ENCODE measurements around the gene FXYD3.
"Not testable (repeated sequence)": the region's sequence is repeated elsewhere in the genome, so short reads cannot be mapped to it uniquely, and the experiment has no call there.

The FXYD3 gene

DNA sequence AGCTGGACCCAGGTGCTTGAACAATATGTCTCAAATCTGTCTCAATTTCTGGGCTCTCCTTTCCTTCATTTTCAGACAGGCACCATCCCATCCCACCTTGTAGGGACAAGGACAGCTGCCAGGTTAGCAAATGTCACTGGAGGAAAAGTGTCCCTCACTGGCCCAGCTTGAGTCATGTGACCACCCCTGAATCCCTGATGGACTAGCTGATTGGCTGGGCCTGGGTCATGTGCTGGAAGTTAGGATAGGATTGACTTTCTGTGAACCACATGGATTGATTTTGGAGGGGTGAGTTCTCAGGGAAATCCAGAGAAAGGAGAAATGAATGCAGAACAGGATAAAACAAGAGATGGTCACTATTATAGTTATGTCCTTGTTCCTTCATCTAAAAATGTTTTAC lies 28.2 kb upstream of the FXYD3 start:
- no peak for FAIRE-seq

DNA sequence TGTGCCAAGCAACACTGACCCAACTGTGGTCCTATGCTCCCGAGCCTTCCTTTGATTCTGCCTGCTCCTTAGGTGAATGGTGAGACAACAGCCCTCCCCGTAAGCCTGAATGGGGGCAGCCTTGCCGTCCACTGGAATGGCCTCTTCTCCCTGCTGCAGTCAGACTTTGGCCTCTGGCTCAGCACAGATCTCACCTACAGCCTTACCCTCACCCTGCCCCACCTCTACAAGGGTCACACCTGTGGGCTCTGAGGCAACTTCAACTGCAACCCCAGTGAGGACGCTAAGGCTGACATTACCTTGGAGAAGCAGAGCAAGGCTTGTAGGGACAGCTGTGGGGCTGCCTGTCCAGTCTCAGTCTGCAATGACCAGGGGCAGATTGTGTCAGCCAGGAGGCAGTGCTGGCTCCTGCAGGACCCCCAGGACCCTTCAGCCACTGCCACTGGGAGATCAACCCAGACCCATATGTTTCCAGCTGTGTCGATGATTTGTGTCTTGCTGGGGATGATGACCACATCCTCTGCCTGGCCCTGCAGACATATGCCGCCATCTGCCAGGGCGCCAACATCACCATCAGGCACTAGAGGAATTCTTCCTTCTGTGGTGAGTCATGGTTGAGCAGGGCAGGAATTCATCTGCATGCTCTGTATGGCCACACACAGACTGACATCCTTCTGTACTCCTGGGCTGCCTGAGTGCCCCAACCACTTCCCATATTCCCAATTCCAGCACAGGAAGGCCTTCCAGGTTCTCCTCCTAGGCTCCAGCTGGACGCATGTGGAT lies 27.3 kb upstream of the FXYD3 start:
- no peak for FAIRE-seq

DNA sequence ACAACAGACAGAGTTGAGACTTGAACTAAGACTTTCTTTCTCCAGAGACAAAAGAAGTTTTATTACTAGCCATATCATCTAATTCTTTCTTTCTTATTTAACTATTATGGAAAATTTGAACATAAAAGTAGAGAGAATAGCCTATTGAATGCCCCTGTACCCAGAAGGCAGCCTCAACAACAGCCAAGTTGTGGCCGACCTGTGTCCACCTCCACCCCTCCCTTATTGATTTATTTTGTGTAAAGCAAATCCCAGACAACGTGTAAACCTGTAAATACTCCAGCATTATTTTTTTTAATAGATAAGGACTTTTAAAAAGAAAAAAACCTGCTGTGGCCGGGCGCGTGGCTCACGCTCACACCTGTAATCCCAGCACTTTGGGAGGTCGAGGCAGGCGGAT lies 26.1 kb upstream of the FXYD3 start:
- FAIRE-seq: no peak

DNA sequence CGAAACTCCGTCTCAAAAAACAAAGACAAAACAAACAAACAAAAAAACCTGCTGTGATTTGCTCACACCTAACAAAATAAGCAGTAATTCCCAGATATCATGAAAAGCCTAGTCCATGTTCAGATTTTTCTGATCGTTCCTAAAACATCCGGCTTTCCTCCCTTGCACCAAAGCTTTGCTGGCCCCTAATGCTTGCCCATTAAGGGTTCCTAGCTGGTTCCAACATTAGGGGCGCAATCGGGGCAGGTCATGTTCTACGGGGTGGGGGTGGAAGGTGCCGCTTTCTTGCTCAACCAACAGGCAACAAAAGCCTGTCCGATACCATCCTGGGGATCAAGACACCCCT lies 25.5 kb upstream of the FXYD3 start:
- no peak for FAIRE-seq

DNA sequence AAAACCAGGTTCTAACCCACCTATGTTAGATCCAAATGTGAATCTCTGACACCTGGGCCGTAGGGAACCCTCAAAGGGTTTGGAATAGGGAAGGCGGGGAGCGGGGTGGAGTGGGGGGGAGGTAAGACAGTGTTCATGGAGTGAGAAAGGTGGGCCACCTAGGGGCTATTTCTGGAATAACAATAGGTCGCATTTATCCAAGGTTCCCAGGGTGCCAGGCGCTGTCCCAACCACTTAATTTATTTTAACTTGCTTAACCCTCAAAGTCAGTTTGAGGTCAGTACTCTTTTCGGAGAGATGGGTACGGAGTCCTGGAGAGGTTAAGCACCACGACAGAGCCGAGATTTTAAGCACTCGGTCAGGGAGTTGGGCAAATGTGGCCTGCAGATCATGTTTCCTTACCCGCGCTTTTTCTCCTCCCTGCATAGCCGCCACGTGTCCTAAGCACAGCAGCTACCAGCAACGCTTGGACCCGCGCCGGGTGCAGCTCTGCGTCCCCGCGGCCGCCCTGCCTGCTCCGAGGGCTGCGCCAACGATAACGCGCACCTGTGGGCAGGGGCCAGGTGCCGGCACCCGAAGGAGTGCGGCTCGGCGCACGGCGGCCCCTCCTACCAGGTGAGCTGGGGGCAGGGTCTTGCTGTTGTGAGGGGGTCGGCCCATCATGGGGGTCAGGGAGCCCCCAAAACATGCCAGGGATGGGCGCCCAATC lies 25.0 kb upstream of the FXYD3 start:
- FAIRE-seq: no peak

DNA sequence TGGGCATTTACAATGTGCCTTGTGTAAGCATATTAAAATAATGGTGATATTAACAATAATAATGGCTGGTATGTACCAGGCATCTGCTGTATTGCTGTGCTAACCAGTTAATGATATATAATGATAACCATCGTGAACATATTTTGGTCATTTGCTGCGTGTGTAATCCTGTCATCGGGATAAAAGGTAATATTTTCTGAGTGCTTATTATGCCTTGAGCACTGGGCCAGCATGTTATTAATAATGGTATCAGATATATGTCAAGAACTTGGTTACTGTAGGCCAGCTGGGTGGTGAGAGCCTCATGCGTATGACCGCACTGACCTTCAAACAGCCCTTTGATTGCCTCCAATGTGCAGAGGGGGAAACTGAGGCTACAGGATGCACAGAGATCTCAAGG lies 22.2 kb upstream of the FXYD3 start:
- no peak for FAIRE-seq

DNA sequence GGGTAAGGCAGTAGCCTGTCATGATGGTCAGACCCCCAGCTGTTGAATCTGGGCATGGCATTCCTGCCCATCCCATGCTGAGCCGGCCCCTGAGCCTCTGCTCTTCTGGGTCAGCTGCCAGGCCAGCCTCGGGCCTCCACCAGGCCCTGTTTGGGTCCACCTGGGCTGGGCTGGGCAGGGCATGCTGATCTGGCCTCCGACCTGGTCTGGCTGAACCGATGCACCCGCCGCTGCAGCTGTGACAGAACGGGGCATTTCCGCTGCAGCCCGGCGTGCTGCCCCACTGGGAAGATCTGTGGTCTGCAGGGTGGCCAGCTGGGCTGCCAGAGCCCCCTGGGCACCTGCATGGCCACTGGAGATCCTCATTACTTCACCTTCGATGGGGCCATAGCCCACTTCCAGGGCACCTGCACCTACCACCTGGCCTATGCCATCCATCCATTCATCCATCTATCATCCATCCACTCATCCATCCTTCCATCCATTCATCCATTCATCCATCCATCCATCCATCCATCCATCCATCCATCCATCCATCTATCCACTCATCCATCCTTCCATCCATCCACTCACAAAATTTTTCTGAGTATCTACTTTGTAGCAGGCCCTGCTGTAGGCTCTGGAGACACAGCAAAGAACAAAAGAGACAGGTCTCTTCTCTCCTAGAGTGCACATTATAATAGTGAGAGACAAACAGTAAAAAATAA lies 21.5 kb upstream of the FXYD3 start:
- FAIRE-seq: no peak

DNA sequence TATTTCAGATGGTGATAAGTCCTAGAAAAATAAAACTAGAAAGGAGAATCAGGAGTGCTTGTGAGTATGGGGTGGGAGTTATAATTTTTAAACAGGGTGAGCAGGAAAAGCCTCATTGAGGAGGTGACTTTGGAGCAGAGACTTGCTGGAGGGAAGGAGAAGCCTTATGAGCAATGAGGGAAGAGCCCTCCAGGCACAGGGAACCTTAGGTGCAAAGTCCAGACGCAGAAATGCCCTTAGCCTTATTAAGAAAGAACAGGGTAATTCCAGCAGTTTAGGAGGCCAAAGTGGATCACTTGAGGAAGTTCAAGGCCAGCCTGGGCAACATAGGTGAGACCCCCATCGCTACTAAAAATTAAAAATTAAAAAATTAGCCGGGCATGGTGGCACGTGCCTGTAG lies 21.0 kb upstream of the FXYD3 start:
- no peak for FAIRE-seq

DNA sequence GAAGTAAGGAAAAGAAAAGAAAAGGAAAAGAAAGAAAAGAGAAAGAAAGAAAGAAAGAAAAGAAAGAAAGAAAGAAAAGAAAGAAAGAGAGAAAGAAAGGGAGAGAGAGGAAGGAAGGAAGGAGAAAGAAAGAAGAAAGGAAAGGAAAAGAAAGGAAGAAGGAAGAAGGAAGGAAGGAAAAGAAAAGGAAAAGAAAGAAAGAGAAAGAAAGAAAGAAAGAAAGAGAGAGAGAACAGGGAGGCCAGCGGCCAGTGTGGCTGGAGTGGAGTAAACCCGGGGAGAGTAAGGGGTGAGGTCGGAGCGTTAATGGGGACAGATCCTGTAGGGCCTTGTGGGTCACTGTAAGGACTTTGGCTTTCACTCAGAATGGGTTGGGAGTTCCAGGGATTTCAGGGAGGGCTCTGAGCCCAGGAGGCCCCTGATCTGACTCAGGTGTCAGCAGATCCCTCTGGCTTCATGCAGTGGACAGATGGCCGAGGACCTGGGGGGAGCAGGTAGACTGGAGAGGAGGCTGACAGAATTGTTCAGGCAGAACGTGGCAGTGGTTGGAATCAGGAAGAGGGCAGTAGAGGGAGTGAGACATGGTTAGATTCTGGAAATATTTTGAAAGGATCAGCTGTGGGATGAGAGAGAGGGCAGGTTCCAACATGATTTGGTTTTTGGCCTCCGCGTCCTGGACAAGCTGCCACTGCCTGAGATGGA lies 19.8 kb upstream of the FXYD3 start:
- FAIRE-seq: no peak

DNA sequence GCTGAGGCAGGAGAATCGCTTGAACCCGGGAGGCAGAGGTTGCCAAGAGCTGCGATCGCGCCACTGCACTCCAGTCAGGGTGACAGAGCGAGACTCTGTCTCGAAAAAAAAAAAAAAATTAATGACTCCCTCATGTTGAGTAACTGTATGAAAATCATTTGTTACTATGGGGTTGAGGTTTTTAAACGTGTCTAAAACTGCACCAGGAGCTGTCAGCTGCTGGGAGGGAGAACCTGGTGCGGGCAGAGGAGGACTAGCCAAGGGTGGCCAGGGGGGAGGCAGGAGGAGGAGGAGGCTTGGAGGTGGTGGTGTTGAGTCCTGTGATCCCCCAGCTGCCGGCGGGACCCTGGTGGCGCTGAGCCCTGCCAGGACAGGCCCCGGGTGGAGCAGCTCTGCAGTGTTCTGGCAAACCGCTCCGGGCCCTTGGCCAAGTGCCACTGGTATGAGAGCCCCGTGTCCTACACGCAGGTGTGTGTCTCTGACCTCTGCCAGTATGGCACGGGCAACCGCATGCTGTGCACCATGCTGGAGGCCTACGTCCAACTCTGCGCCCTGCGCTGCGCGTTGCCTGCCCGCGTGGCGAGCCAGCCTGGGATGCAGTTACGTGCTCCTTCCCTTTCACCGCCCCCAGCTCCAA lies 17.1 kb upstream of the FXYD3 start:
- FAIRE-seq: no peak

DNA sequence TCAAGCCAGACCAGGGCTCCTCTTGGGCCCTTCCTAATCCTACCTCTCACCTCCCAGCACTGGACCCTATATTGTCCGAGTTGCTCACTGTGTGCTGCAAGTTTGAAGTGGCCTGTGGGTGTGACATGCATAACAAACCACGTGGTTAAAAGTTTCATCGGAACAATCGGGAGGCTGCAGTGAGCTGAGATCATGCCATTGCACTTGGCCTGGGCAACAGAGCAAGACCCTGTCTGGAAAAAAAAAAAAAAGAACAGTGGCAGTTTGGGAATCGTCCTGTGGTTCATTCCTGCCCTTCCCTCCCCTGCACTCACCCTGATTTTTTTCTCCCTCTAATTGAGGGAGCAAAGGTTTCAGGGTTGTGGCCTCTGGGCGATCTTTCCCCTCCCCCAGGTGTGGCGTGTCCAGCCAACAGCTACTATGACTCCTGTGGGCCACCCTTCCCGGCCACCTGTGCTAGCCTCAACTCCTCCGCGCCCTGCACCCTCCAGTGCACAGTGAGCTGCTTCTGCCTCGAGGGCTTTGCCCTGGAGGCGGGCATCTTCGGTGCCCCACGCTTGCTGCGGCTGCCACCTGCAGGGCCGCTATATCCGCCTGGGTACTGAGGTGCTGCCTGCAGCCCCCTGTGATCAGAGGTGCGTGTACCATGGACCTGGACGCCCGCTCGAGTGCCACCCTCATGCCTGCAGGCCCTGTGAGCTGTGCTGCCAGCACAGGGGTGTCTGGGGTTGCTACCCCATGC lies 16.3 kb upstream of the FXYD3 start:
- no peak for FAIRE-seq

DNA sequence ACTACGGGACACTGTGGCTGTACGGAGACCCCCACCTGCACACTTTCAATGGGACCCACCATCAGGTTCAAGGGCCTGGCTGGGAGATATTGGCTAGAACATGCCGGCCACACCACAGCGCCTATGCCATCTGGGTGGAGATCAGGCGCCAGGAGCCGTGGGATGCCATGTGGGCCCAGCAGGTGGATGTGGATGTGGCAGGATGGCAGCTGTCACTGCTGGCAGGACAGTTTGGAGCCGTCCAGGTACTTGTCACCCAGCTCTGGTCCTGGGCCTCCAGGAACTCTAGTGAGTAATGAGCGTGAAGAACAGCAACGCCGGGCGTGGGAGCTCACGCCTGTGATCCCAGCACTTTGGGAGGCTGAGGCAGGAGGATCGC lies 15.7 kb upstream of the FXYD3 start:
- no peak for FAIRE-seq

DNA sequence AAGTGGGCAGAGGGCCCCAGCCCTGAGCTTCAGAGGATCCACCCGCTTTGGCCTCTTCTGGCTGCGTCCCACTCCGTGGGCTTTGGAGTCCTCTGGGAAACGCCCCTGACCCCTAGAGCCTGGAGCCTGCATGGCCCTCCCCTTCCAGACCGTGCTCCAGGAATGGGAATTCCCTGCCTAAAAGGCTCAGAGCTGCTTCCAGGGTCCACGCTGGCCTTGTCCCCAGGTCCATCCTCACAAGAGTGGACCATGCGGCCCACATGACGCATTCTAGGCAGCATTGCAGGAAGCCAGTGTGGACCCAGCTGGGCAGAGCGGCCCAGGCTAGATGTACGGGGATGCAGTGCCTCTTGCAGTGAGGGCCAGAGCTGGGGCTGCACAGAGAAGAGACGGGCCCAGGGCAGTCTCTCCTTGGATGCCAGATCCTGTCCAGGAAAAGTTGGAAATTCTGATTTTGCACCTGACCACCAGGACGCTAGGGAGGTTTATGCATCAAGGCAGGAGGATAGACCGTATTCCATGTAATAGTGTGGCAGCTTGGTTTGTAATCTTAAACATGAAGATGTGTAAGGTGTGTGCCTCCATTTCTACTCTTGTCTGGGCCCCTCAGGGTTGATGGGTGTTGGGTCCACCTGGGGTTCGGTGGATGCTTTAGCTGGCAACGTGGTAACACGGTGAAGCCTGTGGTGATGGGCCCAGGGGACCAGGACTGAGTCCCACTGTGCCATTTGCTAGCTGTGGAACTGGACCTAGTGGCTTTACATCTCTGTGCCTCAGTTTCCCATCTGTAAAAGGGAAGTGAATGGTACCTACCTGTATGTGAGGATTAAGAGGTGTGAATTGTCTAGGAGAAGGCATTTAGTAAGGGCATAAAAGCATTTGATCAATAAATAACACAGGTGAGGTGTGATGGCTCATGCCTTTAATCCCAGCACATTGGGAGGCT lies 14.8 kb upstream of the FXYD3 start:
- no peak for FAIRE-seq

DNA sequence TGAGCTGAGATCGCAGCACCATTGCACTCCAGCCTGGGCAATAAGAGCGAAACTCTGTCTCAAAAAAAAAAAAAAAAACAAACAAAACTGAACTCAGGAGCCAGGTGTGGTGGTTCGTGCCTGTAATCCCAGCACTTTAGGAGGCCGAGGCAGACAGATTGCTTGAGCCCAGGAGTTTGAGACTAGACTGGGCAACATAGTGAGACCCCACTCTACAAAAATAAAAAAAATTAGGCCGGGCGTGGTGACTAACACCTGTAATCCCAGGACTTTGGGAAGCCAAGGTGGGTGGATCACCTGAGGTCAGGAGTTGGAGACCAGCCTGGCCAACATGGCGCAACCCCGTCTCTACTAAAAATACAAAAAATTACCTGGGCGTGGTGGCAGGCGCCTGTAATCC lies 13.7 kb upstream of the FXYD3 start:
- not testable (repeated sequence) for FAIRE-seq

DNA sequence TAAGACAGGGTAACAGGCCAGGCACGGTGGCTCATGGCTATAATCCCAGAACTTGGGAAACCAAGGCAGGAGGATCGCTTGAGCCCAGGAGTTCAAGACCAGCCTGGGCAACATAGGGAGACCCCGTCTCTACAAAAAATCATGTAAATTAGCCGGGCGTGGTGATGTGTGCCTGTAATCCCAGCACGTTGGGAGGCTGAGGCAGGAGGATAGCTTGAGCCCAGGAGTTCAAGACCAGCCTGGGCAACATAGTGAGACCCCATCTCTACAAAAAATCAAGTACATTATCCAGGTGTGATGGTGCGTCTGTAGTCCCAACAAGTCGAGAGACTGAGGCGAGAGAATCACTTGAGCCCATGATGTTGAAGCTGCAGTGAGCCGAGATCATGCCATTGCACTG lies 12.0 kb upstream of the FXYD3 start:
- not testable (repeated sequence) for FAIRE-seq

DNA sequence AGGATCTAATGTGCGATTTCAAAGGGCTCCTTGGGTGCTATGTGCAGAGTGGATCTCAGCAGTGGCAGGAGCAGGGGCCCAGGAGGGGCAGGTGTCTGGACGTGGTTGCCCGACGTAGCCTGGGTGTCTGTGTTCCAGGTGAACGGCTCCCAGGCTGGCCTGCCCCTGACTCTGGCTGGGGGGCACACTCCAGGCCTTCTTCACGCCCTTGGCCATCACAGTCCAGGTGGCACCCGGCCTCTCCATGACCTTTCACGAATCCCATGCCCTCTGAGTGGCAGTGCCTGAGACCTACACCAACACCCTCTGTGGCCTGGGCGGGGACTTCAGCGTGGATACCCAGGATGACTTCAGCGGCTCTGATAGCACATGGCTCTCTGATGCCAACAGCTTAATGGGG lies 11.3 kb upstream of the FXYD3 start:
- no peak for FAIRE-seq

DNA sequence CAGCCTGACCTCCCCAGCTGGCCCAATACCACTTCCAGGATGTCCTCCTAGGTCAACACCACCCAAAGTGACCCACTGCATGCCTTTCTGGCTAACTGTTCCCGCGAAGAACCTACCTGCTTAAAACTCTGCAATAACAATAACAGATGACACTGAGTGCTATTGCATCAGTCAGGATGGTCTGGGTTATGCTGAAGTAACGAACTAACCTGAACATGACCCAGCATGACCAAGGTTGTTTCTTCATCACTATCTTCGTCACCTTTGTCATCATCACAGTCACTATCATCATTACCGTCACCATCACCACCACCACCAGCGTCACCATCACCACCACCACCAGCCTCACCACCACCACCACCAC lies 10.6 kb upstream of the FXYD3 start:
- no peak for FAIRE-seq

DNA sequence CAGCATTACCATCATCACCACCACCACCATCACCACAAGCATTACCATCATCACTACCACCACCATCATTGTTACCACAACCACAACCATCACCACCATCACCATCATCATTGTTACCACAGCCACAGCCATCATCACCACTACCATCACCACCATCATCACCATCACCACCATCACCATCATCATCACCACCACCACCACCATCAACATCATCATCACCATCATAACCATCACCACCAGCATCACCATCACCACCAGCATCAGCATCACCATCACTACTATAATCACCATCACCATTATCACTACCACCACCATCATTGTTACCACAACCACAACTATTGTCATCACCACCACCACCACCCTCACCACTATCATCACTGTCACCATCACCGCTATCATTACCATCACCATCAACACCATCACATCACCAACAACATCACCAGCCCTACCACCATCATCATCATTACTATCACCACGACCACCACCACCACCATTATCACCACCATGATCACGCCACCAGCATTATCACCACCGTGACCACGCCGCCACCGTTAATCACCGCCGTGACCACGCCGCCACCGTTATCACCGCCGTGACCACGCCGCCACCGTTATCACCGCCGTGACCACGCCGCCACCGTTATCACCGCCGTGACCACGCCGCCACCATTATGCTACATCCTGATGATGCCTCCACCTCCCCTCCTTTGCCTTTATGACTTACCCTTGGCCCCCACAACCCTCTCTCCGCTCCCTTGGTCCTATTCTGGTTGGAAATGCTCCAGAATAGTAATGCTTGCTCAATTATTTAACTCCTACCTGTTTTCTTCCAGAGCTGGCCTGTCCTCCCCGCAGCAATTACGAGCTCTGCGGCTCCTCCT lies 10.0 kb upstream of the FXYD3 start:
- no peak for FAIRE-seq

DNA sequence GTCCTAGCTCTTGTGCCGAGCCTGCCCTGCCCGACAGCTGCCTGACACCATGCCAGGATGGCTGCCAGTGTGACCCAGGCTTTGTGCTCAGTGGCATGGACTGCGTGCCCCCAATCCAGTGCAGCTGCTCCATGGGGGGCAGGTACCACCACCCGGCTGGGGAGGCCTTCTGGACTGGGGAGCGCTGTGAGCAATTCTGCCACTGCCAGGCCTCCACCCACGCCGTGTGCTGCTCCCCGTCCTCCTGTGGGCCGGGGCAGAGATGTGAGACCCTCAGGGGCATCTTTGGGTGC lies 9.4 kb upstream of the FXYD3 start:
- no peak for FAIRE-seq

DNA sequence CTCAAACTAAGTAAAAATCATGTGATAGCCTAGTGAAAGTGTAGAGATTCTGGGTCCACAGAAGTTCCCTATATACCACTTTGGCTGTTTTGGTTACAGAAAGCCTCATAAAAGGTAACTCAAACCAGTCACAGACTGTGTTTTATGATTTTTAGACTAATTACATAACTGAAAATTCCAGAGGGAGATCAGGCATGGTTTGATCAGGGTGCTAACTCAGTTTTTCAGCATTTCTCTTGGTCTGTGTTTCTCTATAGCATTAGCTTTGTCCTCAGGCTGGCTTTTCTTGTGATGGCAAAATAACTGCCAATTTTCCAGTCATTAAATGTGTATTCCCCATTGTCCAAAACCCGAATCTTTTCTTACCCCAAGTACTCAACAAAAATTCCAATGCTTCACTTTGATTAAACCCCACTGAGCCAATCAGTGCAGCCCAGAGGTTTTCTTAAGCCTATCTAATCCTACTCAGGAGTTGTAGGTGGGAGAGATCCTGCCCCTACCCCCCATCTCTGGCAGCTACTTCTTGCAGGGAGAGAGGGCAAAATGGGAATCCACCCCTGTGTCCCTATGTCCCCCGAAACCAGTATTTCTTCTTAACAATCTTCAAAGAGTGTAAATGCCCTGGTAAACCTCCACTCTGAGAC lies 8.6 kb upstream of the FXYD3 start:
- FAIRE-seq: no peak
